Natural killer cell (primary cell): Measurements from ENCODE around the gene FBXO47. TPM values are rescaled to one million over a fixed set of nuclear protein-coding genes. Genes with fewer than 3 reads are reported as not detected.
"Not testable (repeated sequence)": the region's sequence is repeated elsewhere in the genome, so short reads cannot be mapped to it uniquely, and the experiment has no call there.

Experiments used
- ATAC-seq, 3 donors: fragments of 150-1000 bp in 2 of 3; fragments of 200-7000 bp in 1 of 3; cut with Tn5 transposase; 1 replicate in 1 of 3; 2 replicates in 2 of 3; pipeline ENCODE4 v1.10.0; 2021; ENCODE audit warnings: mild to moderate bottlenecking in 2 of 3, moderate library complexity in 2 of 3
- DNase-seq, 2 donors: peaks; one replicate each; pipeline versions ENCODE4 v3.0.0 to v3.0.0-alpha.2; 2013 to 2021; ENCODE audit warnings: mixed read lengths in 1 of 2
- H3K27ac ChIP-seq: one replicate; pipeline ENCODE4 v1.5.1; 2013; ENCODE audit warnings: mild to moderate bottlenecking, low read length
- H3K27me3 ChIP-seq: one replicate; pipeline ENCODE4 v1.6.1; 2013; ENCODE audit warnings: low read length; ENCODE audit not compliant: control insufficient read depth, insufficient read depth
- H3K36me3 ChIP-seq: one replicate; pipeline ENCODE4 v1.6.1; 2013; ENCODE audit warnings: low read length; ENCODE audit not compliant: control insufficient read depth, insufficient read depth
- H3K4me1 ChIP-seq: one replicate; pipeline ENCODE4 v1.6.1; 2013; ENCODE audit warnings: low read length; ENCODE audit not compliant: control insufficient read depth, insufficient read depth
- H3K4me3 ChIP-seq: one replicate; pipeline ENCODE4 v1.5.1; 2013; ENCODE audit warnings: low read length
- H3K9me3 ChIP-seq: one replicate; pipeline ENCODE4 v1.6.1; 2013; ENCODE audit warnings: low read length; ENCODE audit not compliant: control insufficient read depth, insufficient read depth
- H3K27ac Mint-ChIP-seq, 2 donors: one replicate each; pipeline ENCODE4 v1.8.0; 2022; ENCODE audit warnings: mild to moderate bottlenecking in 2 of 2, mixed read lengths in 2 of 2, moderate library complexity in 1 of 2
- H3K27me3 Mint-ChIP-seq, 2 donors: one replicate each; pipeline ENCODE4 v1.8.0; 2022; ENCODE audit warnings: low read depth in 2 of 2, mixed read lengths in 2 of 2
- H3K36me3 Mint-ChIP-seq: one replicate; pipeline ENCODE4 v1.8.0; 2022; ENCODE audit warnings: mixed read lengths
- H3K4me1 Mint-ChIP-seq, 2 donors: one replicate each; pipeline ENCODE4 v1.8.0; 2022; ENCODE audit warnings: mixed read lengths in 2 of 2
- H3K4me3 Mint-ChIP-seq: one replicate; pipeline ENCODE4 v1.8.0; 2022; ENCODE audit warnings: mild to moderate bottlenecking, moderate library complexity, mixed read lengths
- H3K9me3 Mint-ChIP-seq, 2 donors: one replicate each; pipeline ENCODE4 v1.8.0; 2022; ENCODE audit warnings: mixed read lengths in 2 of 2
- CTCF ChIP-seq: fragments of 200-600 bp; IDR thresholded peaks from one replicate; pipeline ENCODE4 v1.8.0; 2022; ENCODE audit warnings: antibody characterized with exemption
- WGBS: methylation state at CpG from one replicate; pipeline ENCODE4 v1.1.7; 2013; ENCODE audit warnings: missing lambda C conversion rate; ENCODE audit not compliant: insufficient coverage; 5-methylcytosine and 5-hydroxymethylcytosine counted together
- intact Hi-C: fragments of 100-400 bp; cut with micrococcal nuclease; formaldehyde crosslinking; loops from one replicate; pipeline ENCODE4 v1.14.2; 2022
- total RNA-seq, 4 donors: library from RNA; stranded (reverse); fragments of 120-200 nt in 1 of 4; gene quantifications; one replicate each; pipeline versions ENCODE4 v1.2.3 to v1.2.4, GENCODE V29; 2013 to 2022

The FBXO47 gene
- total RNA-seq, 3 donors from 2014 or later (not counting 1 experiment from before 2014, with no cell fraction given): not detected

DNA sequence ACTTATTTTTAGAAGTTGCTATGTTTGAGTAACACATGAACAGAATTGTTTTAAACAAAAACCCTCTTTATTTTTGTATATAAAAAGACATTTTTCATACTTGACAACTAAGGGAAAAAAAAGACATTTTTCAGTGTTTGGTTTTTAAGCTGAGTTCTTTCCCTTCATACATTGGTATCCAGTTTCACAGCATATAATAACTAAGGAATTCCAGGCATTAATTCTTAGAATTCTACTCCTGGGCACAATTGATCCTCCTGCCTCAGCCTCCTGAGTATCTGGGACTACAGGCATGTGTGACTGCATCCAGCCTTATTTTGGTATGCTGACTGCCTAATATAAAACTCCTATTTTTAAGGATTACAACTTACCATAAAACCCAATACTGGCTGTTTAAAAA lies 8.4 kb downstream of the FBXO47 start:
- H3K27me3 Mint-ChIP-seq: no peaks in the 10 kb centered on the region
- TF ChIP-seq CTCF: no peak
- H3K27ac ChIP-seq: no peak overlapping the region

DNA sequence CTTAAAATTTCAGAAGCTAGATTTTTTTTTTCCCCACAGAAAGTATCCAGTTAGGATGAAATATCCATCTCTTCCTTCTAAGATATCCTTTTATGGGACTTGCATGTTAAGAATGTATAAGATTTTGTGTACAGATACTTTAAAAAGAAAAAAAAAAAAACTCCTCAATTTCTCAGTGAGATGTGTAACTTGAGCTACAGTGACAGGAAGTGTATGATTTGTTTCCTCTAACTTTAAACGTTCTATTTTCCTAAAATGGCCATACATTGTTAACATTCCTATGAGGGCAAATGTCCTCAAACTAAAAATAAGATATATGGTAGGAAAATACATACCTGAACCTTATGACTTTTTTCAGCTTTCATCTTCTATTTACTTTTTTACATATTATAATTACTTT lies 8.9 kb downstream of the FBXO47 start:
- WGBS: no CpG with 5 or more reads among the region's 1 CpG
- Mint-ChIP-seq H3K27me3 (no peaks in the 10 kb centered on the region), H3K36me3 (no peaks in the 10 kb centered on the region), H3K4me3 (no peak overlapping the region), H3K4me1 (peaks cover 0 to 7% of the 10 kb centered on the region in 2 donors), H3K9me3 (no peaks in the 10 kb centered on the region), H3K27ac (no peak overlapping the region)
- no peaks in the 10 kb centered on the region for H3K9me3 ChIP-seq
- intact Hi-C loops: no loop called here
- no peak for TF ChIP-seq CTCF
- no peaks in the 10 kb centered on the region for H3K36me3 ChIP-seq
- no peaks in the 10 kb centered on the region for H3K27me3 ChIP-seq
- no peak for ATAC-seq
- peaks cover 4% of the 10 kb centered on the region for H3K4me1 ChIP-seq
- H3K4me3 ChIP-seq: no peak overlapping the region
- no peak overlapping the region for H3K27ac ChIP-seq
- DNase-seq: no peak

More for the DNA sequence above, 8.4 kb downstream of the FBXO47 start:
- no peak for ATAC-seq
- no peak overlapping the region for H3K4me3 ChIP-seq
- H3K36me3 ChIP-seq: no peaks in the 10 kb centered on the region
- no peaks in the 10 kb centered on the region for H3K9me3 Mint-ChIP-seq
- peaks cover 0 to 7% of the 10 kb centered on the region in 2 donors for H3K4me1 Mint-ChIP-seq
- H3K4me1 ChIP-seq: peaks cover 4% of the 10 kb centered on the region
- DNase-seq: no peak
- no peaks in the 10 kb centered on the region for H3K36me3 Mint-ChIP-seq
- no peak overlapping the region for H3K4me3 Mint-ChIP-seq
- H3K9me3 ChIP-seq: no peaks in the 10 kb centered on the region
- no peak overlapping the region for H3K27ac Mint-ChIP-seq
- H3K27me3 ChIP-seq: no peaks in the 10 kb centered on the region
- intact Hi-C loops: no loop called here

DNA sequence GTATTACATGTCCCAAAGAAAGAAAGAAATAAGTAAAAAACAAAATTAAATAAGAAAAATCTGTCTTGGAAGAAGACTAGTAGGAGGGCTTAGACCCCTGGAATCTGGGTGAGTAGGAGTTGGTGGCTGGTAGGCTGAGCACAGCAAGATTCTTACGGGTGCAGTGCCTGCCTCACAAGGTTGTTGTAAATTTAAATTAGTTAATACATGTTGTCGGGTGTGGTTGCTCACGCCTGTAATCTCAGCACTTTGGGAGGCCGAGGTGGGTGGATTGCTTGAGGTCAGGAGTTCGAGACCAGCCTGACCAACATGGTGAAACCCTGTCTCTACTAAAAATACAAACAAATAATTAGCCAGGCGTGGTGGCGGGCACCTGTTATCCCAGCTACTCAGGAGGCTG lies 13.4 kb downstream of the FBXO47 start:
- H3K27ac Mint-ChIP-seq, H3K9me3 Mint-ChIP-seq, H3K27ac ChIP-seq, H3K36me3 ChIP-seq, ATAC-seq, H3K36me3 Mint-ChIP-seq, H3K4me1 ChIP-seq, H3K4me3 Mint-ChIP-seq, DNase-seq, intact Hi-C loops, H3K27me3 Mint-ChIP-seq, H3K9me3 ChIP-seq, H3K4me3 ChIP-seq, H3K4me1 Mint-ChIP-seq, H3K27me3 ChIP-seq: not testable (repeated sequence)
- WGBS: 91% methylated on average over 3 of the region's 7 CpGs

GRCh38 chr17:38947189-38947588 lies 20.0 kb downstream of the FBXO47 start:
- Histone ChIP-seq H3K4me1 (no peaks in the 10 kb centered on the region), H3K27me3 (no peaks in the 10 kb centered on the region), H3K4me3 (no peak overlapping the region), H3K36me3 (no peaks in the 10 kb centered on the region), H3K9me3 (no peaks in the 10 kb centered on the region), H3K27ac (no peak overlapping the region)
- no peak overlapping the region for H3K4me3 Mint-ChIP-seq
- no peak overlapping the region for H3K27ac Mint-ChIP-seq
- no peaks in the 10 kb centered on the region for H3K27me3 Mint-ChIP-seq
- H3K36me3 Mint-ChIP-seq: no peaks in the 10 kb centered on the region
- H3K4me1 Mint-ChIP-seq: peaks cover 0 to 6% of the 10 kb centered on the region in 2 donors
- no peaks in the 10 kb centered on the region for H3K9me3 Mint-ChIP-seq
- 94% methylated on average over 2 of the region's 2 CpGs for WGBS
- TF ChIP-seq CTCF: no peak
- intact Hi-C loops: no loop called here
- DNase-seq (no peak), ATAC-seq (peak in 1 of 3 donors; percentile 40)
